GM23338 (cell line): ENCODE measurements around the gene DOK7. TPM values are rescaled to one million over a fixed set of nuclear protein-coding genes. Genes with fewer than 3 reads are reported as not detected.
A peak's percentile ranks its signal among the peaks of the same experiment; 100 is the strongest.

Experiments used
- ATAC-seq: fragments of 200-7000 bp; cut with Tn5 transposase; 3 replicates; pipeline ENCODE4 v1.9.1; 2020
- DNase-seq: peaks from one replicate; pipeline ENCODE4 v3.0.0-alpha.2; 2015; ENCODE audit warnings: low spot score
- H2AFZ ChIP-seq: fragments of 200-600 bp; sonication (generic); 2 replicates; pipeline ENCODE4 v1.8.0; 2016; ENCODE audit warnings: antibody characterized with exemption, mild to moderate bottlenecking, moderate library complexity
- H3F3A ChIP-seq: fragments of 200-600 bp; sonication (generic); replicated peaks from 2 replicates; pipeline ENCODE4 v1.8.0; 2017; ENCODE audit warnings: antibody characterized with exemption, mixed run types, low read depth
- H3K27ac ChIP-seq: fragments of 200-600 bp; sonication (generic); 2 replicates; pipeline ENCODE4 v1.6.1; 2016; ENCODE audit warnings: low read depth
- H3K27me3 ChIP-seq: fragments of 200-600 bp; sonication (generic); 2 replicates; pipeline ENCODE4 v1.8.0; 2016; ENCODE audit warnings: mild to moderate bottlenecking, mixed run types, moderate library complexity; ENCODE audit not compliant: insufficient read depth
- H3K36me3 ChIP-seq: fragments of 200-600 bp; sonication (generic); 2 replicates; pipeline ENCODE4 v1.8.0; 2016; ENCODE audit warnings: mild to moderate bottlenecking; ENCODE audit not compliant: insufficient read depth
- H3K4me1 ChIP-seq: fragments of 200-600 bp; sonication (generic); 2 replicates; pipeline ENCODE4 v1.8.0; 2016; ENCODE audit warnings: mild to moderate bottlenecking, moderate library complexity; ENCODE audit not compliant: insufficient read depth
- H3K4me2 ChIP-seq: fragments of 200-600 bp; sonication (generic); 2 replicates; pipeline ENCODE4 v1.7.1; 2017; ENCODE audit warnings: mixed run types
- H3K4me3 ChIP-seq: fragments of 200-600 bp; sonication (generic); 2 replicates; pipeline ENCODE4 v1.6.1; 2016; ENCODE audit warnings: mixed run types
- H3K79me2 ChIP-seq: fragments of 200-600 bp; sonication (generic); replicated peaks from 2 replicates; pipeline ENCODE4 v1.8.0; 2017; ENCODE audit warnings: mild to moderate bottlenecking; ENCODE audit not compliant: insufficient read depth
- H3K9me2 ChIP-seq: fragments of 200-600 bp; sonication (generic); 2 replicates; pipeline ENCODE4 v1.8.0; 2017; ENCODE audit not compliant: insufficient read depth
- H4K20me1 ChIP-seq: fragments of 200-600 bp; sonication (generic); replicated peaks from 2 replicates; pipeline ENCODE4 v1.8.0; 2017; ENCODE audit warnings: mild to moderate bottlenecking; ENCODE audit not compliant: insufficient read depth
- H3K27ac Mint-ChIP-seq: 2 replicates; pipeline ENCODE4 v1.8.0; 2020; ENCODE audit warnings: inconsistent platforms, mild to moderate bottlenecking, moderate library complexity, mixed read lengths
- H3K27me3 Mint-ChIP-seq: 3 replicates; pipeline ENCODE4 v1.8.0; 2022; ENCODE audit warnings: low read depth, mild to moderate bottlenecking, moderate library complexity, mixed read lengths, inconsistent platforms; ENCODE audit not compliant: insufficient read depth, poor library complexity
- H3K36me3 Mint-ChIP-seq: 3 replicates; pipeline ENCODE4 v1.8.0; 2021; ENCODE audit warnings: low read depth, mild to moderate bottlenecking, inconsistent platforms, moderate library complexity, mixed read lengths
- H3K4me1 Mint-ChIP-seq: 3 replicates; pipeline ENCODE4 v1.8.0; 2020; ENCODE audit warnings: mild to moderate bottlenecking, inconsistent platforms, mixed read lengths
- H3K4me3 Mint-ChIP-seq: 3 replicates; pipeline ENCODE4 v1.8.0; 2021; ENCODE audit warnings: moderate library complexity, mild to moderate bottlenecking, inconsistent platforms, mixed read lengths
- H3K9me3 Mint-ChIP-seq: 3 replicates; pipeline ENCODE4 v1.8.0; 2020; ENCODE audit warnings: moderate library complexity, mild to moderate bottlenecking, inconsistent platforms, mixed read lengths
- CREB1 ChIP-seq: fragments of 250-450 bp; sonication (Bioruptor Pico); IDR thresholded peaks from 2 replicates; pipeline ENCODE4 v1.5.0; 2020; ENCODE audit warnings: low read depth, mild to moderate bottlenecking, moderate library complexity
- EZH2 ChIP-seq: fragments of 200-600 bp; sonication (generic); IDR thresholded peaks from one replicate; pipeline ENCODE4 v1.8.0; 2017; ENCODE audit warnings: antibody characterized with exemption, mild to moderate bottlenecking, low read depth; ENCODE audit not compliant: unreplicated experiment
- EZH2phosphoT487 ChIP-seq: fragments of 200-600 bp; sonication (generic); IDR thresholded peaks from one replicate; pipeline ENCODE4 v1.8.1; 2018; ENCODE audit warnings: antibody characterized with exemption; ENCODE audit not compliant: unreplicated experiment
- JUNB ChIP-seq: IDR thresholded peaks from one replicate; pipeline ENCODE4 v1.6.1; 2016; ENCODE audit warnings: antibody characterized with exemption; ENCODE audit not compliant: unreplicated experiment
- NANOG ChIP-seq: IDR thresholded peaks from 2 replicates; pipeline ENCODE4 v1.6.1; 2016; ENCODE audit warnings: antibody characterized with exemption, borderline replicate concordance
- POLR2AphosphoS5 ChIP-seq: IDR thresholded peaks from 2 replicates; pipeline ENCODE4 v1.6.1; 2016; ENCODE audit warnings: antibody characterized with exemption, low read depth
- STAT1 ChIP-seq: IDR thresholded peaks from one replicate; pipeline ENCODE4 v1.6.1; 2016; ENCODE audit warnings: antibody characterized with exemption; ENCODE audit not compliant: unreplicated experiment
- ZNF114 ChIP-seq: fragments of 250-450 bp; sonication (Bioruptor Pico); IDR thresholded peaks from 2 replicates; pipeline ENCODE4 v1.5.0; 2020; ENCODE audit warnings: mild to moderate bottlenecking, moderate library complexity
- ZNF331 ChIP-seq: fragments of 250-450 bp; sonication (Bioruptor Pico); IDR thresholded peaks from 2 replicates; pipeline ENCODE4 v1.5.0; 2020; ENCODE audit warnings: low read depth, mild to moderate bottlenecking, moderate library complexity
- polyA plus RNA-seq: library from polyadenylated mRNA; unstranded; fragments of >200 nt; fragmentation: Nextera tagmentation; extraction: Ambion mirVana; gene quantifications from 2 replicates; pipeline ENCODE4 v1.2.1, GENCODE V29; 2016
- total RNA-seq: library from RNA; depleted of rRNA; stranded (reverse); fragments of >200 nt; shearing (Covaris generic); gene quantifications from 2 replicates; pipeline ENCODE4 v1.2.3, GENCODE V29; 2014
- TF ChIP-seq, protein P1 (sequence below), 2 experiments: fragments of 200-600 bp in 1 of 2; sonication (generic) in 1 of 2; conservative IDR thresholded peaks; 2 replicates each; pipeline versions ENCODE4 v1.5.1 to v1.6.1; 2016 to 2017; ENCODE audit warnings: antibody characterized with exemption in 2 of 2, low read depth in 2 of 2, mild to moderate bottlenecking in 2 of 2, moderate library complexity in 1 of 2
- TF ChIP-seq, protein P2 (sequence below): IDR thresholded peaks from one replicate; pipeline ENCODE4 v1.6.1; 2018; ENCODE audit warnings: antibody characterized with exemption; ENCODE audit not compliant: unreplicated experiment
- TF ChIP-seq, protein P3 (sequence below): fragments of 250-450 bp; sonication (Bioruptor Pico); IDR thresholded peaks from 2 replicates; pipeline ENCODE4 v1.5.0; 2020; ENCODE audit warnings: mild to moderate bottlenecking, moderate library complexity
- TF ChIP-seq, protein P4 (sequence below): IDR thresholded peaks from 2 replicates; pipeline ENCODE4 v1.6.1; 2016; ENCODE audit warnings: antibody characterized with exemption

DOK7 gene
- total and polyA plus RNA-seq, 2 experiments from 2014 or later, result 0.34 to 0.52 TPM

DNA sequence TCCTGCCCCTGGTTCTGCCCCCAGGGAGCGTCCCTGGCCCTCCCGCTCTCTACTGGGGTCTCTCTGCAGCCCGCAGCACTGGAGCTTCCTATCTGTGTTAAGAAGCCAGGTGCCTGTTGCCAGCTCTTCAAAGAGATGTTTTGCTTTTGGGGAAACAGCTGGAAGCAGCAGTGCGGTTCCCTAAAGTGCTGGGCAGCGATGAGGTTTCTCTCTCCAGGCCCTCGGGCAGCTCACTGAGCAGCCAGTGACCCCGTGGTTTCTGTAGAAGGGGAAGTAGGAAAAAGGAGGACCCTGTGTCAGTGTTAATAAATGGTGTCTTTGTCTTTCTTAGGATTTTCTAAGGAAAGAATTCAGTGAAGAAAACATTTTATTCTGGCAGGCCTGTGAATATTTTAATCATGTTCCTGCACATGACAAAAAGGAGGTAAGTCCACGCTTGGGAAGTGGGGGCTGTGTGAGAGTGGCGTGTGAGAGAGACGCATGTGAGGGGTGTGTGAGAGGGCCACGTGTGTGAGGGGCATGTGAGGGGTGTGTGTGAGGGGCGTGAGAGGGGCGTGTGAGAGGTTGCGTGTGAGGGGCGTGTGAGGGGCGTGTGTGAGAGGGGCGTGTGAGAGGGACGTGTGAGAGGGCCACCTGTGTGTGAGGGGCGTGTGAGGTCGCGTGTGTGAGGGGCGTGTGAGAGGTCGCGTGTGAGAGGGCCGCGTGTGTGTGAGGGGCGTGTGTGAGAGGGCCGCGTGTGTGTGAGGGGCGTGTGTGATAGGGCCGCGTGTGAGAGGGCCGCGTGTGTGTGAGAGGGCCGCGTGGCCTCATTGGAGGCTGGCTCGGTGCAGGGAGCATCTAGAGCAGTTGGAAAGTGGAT, 48.5 kb upstream of the DOK7 start:
- Mint-ChIP-seq H3K27ac (peak overlapping the region; percentile 71; the same call in 1 of the 2 replicates), H3K27me3 (peaks cover 10% of the 10 kb centered on the region), H3K36me3 (no peaks in the 10 kb centered on the region), H3K4me3 (no peak overlapping the region), H3K9me3 (no peaks in the 10 kb centered on the region), H3K4me1 (no peaks in the 10 kb centered on the region; the same call in 1 of the 3 replicates)
- ATAC-seq (no peak), DNase-seq (no peak)
- no peaks in the 10 kb centered on the region for H3K27me3 ChIP-seq
- H3K4me2 ChIP-seq, result no peak overlapping the region
- TF ChIP-seq, protein P1, sequence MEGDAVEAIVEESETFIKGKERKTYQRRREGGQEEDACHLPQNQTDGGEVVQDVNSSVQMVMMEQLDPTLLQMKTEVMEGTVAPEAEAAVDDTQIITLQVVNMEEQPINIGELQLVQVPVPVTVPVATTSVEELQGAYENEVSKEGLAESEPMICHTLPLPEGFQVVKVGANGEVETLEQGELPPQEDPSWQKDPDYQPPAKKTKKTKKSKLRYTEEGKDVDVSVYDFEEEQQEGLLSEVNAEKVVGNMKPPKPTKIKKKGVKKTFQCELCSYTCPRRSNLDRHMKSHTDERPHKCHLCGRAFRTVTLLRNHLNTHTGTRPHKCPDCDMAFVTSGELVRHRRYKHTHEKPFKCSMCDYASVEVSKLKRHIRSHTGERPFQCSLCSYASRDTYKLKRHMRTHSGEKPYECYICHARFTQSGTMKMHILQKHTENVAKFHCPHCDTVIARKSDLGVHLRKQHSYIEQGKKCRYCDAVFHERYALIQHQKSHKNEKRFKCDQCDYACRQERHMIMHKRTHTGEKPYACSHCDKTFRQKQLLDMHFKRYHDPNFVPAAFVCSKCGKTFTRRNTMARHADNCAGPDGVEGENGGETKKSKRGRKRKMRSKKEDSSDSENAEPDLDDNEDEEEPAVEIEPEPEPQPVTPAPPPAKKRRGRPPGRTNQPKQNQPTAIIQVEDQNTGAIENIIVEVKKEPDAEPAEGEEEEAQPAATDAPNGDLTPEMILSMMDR (conservative IDR thresholded peaks at IDR 0.05; ENCODE audit: low read depth in 2 of 2), result no peak
- TF ChIP-seq EZH2, result no peak
- no peak for TF ChIP-seq JUNB
- TF ChIP-seq ZNF331 (CRISPR knock-in tag), result no peak
- TF ChIP-seq ZNF114, result no peak
- TF ChIP-seq, protein P2, sequence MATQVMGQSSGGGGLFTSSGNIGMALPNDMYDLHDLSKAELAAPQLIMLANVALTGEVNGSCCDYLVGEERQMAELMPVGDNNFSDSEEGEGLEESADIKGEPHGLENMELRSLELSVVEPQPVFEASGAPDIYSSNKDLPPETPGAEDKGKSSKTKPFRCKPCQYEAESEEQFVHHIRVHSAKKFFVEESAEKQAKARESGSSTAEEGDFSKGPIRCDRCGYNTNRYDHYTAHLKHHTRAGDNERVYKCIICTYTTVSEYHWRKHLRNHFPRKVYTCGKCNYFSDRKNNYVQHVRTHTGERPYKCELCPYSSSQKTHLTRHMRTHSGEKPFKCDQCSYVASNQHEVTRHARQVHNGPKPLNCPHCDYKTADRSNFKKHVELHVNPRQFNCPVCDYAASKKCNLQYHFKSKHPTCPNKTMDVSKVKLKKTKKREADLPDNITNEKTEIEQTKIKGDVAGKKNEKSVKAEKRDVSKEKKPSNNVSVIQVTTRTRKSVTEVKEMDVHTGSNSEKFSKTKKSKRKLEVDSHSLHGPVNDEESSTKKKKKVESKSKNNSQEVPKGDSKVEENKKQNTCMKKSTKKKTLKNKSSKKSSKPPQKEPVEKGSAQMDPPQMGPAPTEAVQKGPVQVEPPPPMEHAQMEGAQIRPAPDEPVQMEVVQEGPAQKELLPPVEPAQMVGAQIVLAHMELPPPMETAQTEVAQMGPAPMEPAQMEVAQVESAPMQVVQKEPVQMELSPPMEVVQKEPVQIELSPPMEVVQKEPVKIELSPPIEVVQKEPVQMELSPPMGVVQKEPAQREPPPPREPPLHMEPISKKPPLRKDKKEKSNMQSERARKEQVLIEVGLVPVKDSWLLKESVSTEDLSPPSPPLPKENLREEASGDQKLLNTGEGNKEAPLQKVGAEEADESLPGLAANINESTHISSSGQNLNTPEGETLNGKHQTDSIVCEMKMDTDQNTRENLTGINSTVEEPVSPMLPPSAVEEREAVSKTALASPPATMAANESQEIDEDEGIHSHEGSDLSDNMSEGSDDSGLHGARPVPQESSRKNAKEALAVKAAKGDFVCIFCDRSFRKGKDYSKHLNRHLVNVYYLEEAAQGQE, result no peak
- TF ChIP-seq, protein P3, sequence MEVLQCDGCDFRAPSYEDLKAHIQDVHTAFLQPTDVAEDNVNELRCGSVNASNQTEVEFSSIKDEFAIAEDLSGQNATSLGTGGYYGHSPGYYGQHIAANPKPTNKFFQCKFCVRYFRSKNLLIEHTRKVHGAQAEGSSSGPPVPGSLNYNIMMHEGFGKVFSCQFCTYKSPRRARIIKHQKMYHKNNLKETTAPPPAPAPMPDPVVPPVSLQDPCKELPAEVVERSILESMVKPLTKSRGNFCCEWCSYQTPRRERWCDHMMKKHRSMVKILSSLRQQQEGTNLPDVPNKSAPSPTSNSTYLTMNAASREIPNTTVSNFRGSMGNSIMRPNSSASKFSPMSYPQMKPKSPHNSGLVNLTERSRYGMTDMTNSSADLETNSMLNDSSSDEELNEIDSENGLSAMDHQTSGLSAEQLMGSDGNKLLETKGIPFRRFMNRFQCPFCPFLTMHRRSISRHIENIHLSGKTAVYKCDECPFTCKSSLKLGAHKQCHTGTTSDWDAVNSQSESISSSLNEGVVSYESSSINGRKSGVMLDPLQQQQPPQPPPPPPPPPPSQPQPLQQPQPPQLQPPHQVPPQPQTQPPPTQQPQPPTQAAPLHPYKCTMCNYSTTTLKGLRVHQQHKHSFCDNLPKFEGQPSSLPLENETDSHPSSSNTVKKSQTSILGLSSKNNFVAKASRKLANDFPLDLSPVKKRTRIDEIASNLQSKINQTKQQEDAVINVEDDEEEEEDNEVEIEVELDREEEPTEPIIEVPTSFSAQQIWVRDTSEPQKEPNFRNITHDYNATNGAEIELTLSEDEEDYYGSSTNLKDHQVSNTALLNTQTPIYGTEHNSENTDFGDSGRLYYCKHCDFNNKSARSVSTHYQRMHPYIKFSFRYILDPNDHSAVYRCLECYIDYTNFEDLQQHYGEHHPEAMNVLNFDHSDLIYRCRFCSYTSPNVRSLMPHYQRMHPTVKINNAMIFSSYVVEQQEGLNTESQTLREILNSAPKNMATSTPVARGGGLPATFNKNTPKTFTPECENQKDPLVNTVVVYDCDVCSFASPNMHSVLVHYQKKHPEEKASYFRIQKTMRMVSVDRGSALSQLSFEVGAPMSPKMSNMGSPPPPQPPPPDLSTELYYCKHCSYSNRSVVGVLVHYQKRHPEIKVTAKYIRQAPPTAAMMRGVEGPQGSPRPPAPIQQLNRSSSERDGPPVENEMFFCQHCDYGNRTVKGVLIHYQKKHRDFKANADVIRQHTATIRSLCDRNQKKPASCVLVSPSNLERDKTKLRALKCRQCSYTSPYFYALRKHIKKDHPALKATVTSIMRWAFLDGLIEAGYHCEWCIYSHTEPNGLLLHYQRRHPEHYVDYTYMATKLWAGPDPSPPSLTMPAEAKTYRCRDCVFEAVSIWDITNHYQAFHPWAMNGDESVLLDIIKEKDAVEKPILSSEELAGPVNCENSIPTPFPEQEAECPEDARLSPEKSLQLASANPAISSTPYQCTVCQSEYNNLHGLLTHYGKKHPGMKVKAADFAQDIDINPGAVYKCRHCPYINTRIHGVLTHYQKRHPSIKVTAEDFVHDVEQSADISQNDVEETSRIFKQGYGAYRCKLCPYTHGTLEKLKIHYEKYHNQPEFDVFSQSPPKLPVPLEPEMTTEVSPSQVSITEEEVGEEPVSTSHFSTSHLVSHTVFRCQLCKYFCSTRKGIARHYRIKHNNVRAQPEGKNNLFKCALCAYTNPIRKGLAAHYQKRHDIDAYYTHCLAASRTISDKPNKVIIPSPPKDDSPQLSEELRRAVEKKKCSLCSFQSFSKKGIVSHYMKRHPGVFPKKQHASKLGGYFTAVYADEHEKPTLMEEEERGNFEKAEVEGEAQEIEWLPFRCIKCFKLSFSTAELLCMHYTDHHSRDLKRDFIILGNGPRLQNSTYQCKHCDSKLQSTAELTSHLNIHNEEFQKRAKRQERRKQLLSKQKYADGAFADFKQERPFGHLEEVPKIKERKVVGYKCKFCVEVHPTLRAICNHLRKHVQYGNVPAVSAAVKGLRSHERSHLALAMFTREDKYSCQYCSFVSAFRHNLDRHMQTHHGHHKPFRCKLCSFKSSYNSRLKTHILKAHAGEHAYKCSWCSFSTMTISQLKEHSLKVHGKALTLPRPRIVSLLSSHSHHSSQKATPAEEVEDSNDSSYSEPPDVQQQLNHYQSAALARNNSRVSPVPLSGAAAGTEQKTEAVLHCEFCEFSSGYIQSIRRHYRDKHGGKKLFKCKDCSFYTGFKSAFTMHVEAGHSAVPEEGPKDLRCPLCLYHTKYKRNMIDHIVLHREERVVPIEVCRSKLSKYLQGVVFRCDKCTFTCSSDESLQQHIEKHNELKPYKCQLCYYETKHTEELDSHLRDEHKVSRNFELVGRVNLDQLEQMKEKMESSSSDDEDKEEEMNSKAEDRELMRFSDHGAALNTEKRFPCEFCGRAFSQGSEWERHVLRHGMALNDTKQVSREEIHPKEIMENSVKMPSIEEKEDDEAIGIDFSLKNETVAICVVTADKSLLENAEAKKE (CRISPR knock-in tag), result no peak
- no peak for TF ChIP-seq EZH2phosphoT487
- no peak for TF ChIP-seq NANOG
- TF ChIP-seq POLR2AphosphoS5, result no peak
- no peak for TF ChIP-seq STAT1
- TF ChIP-seq, protein P4, sequence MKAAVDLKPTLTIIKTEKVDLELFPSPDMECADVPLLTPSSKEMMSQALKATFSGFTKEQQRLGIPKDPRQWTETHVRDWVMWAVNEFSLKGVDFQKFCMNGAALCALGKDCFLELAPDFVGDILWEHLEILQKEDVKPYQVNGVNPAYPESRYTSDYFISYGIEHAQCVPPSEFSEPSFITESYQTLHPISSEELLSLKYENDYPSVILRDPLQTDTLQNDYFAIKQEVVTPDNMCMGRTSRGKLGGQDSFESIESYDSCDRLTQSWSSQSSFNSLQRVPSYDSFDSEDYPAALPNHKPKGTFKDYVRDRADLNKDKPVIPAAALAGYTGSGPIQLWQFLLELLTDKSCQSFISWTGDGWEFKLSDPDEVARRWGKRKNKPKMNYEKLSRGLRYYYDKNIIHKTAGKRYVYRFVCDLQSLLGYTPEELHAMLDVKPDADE, result no peak
- no peak for TF ChIP-seq CREB1 (CRISPR knock-in tag)
- no peaks in the 10 kb centered on the region for H3K4me1 ChIP-seq
- no peaks in the 10 kb centered on the region for H3K79me2 ChIP-seq
- H3F3A ChIP-seq, result no peaks in the 10 kb centered on the region
- 0 out of 2 replicates have a peak overlapping the region, but pooled peaks have one; percentile 9 for H3K27ac ChIP-seq
- no peaks in the 10 kb centered on the region for H3K9me2 ChIP-seq
- no peak overlapping the region for H2AFZ ChIP-seq
- H4K20me1 ChIP-seq, result no peaks in the 10 kb centered on the region
- no peaks in the 10 kb centered on the region for H3K36me3 ChIP-seq
- H3K4me3 ChIP-seq, result no peak overlapping the region
